Sigmoid colon (tissue), 7 donors: ENCODE measurements around the gene SPG7. TPM values are rescaled to one million over a fixed set of nuclear protein-coding genes. Genes with fewer than 3 reads are reported as not detected.
A peak's percentile ranks its signal among the peaks of the same experiment; 100 is the strongest.

ENCODE experiments used
- DNase-seq: peaks from one replicate; pipeline ENCODE4 v3.0.0-alpha.2; 2019
- H3K27ac ChIP-seq, 4 donors: fragments of 200-600 bp; sonication (generic); one replicate each; pipeline ENCODE4 v1.5.1; 2016 to 2019; ENCODE audit warnings: mild to moderate bottlenecking in 1 of 4
- H3K27me3 ChIP-seq, 3 donors: fragments of 200-600 bp; sonication (generic); one replicate each; pipeline ENCODE4 v1.5.1; 2019; ENCODE audit warnings: mild to moderate bottlenecking in 1 of 3
- H3K36me3 ChIP-seq, 4 donors: fragments of 200-600 bp; sonication (generic); one replicate each; pipeline ENCODE4 v1.5.1; 2016 to 2019
- H3K4me1 ChIP-seq, 4 donors: fragments of 200-600 bp; sonication (generic); one replicate each; pipeline ENCODE4 v1.5.1; 2017 to 2019
- H3K4me3 ChIP-seq, 4 donors: fragments of 200-600 bp; sonication (generic); one replicate each; pipeline ENCODE4 v1.5.1; 2017 to 2019; ENCODE audit warnings: mild to moderate bottlenecking in 2 of 4, moderate library complexity in 1 of 4
- H3K9me3 ChIP-seq, 4 donors: fragments of 200-600 bp in 3 of 4; sonication (generic) in 3 of 4; one replicate each; pipeline versions ENCODE4 v1.5.1 to v1.6.1; 2013 to 2019
- CTCF ChIP-seq, 4 experiments: fragments of 450-650 bp in 3 of 4; fragments of 200-600 bp in 1 of 4; IDR thresholded peaks; one replicate each; pipeline ENCODE4 v1.5.1; 2016 to 2019; ENCODE audit warnings: antibody characterized with exemption in 4 of 4, mild to moderate bottlenecking in 3 of 4, moderate library complexity in 2 of 4
- EP300 ChIP-seq, 4 donors: sonication (generic); formaldehyde crosslinking; IDR thresholded peaks; one replicate each; pipeline ENCODE4 v1.6.1; 2017; ENCODE audit warnings: antibody characterized with exemption in 4 of 4
- POLR2A ChIP-seq, 2 donors: fragments of 450-650 bp; IDR thresholded peaks; one replicate each; pipeline ENCODE4 v1.6.1; 2016; ENCODE audit warnings: antibody characterized with exemption in 2 of 2, mild to moderate bottlenecking in 2 of 2, moderate library complexity in 2 of 2
- POLR2AphosphoS5 ChIP-seq, 4 donors: sonication (generic); formaldehyde crosslinking; IDR thresholded peaks; one replicate each; pipeline ENCODE4 v1.6.1; 2017; ENCODE audit warnings: antibody characterized with exemption in 4 of 4
- WGBS, 2 donors: extraction: QIAGEN DNeasy Blood & Tissue Kit; methylation state at CpG; one replicate each; pipeline ENCODE4 v1.1.7; 2013; 5-methylcytosine and 5-hydroxymethylcytosine counted together
- intact Hi-C: fragments of 100-400 bp; cut with DNase I; formaldehyde crosslinking; loops from one replicate; pipeline ENCODE4 v1.15.1; 2023
- polyA plus RNA-seq, 3 donors: library from polyadenylated mRNA; stranded (reverse); fragments of 200-250 nt; gene quantifications; one replicate each; pipeline ENCODE4 v1.2.3, GENCODE V29; 2013
- total RNA-seq, 4 donors: library from RNA; depleted of rRNA; stranded (reverse); fragments of >200 nt; gene quantifications; one replicate each; pipeline ENCODE4 v1.1.0, GENCODE V29; 2016
- donor health status: healthy with polysubstance abuse.
- donor health status: Bipolar disorder and iron deficiency.
- donor health status: healthy.

SPG7 gene
- total and polyA plus RNA-seq, 7 donors: 27.7 to 211 (median 75.3) TPM

GRCh38 chr16:89478576-89479221, 29.5 kb upstream of the SPG7 start:
- 83 to 91% methylated on average over 14 of the region's 14 CpGs for WGBS, 2 donors
- Histone ChIP-seq H3K9me3 (no peaks in the 10 kb centered on the region), H3K4me1 (peaks cover 0 to 69% (median 51%) of the 10 kb centered on the region in 4 donors), H3K27ac (no peak overlapping the region), H3K36me3 (no peaks in the 10 kb centered on the region), H3K27me3 (no peaks in the 10 kb centered on the region), H3K4me3 (no peak overlapping the region)
- DNase-seq: no peak
- no peak for TF ChIP-seq CTCF (IDR thresholded peaks at IDR 0.05)
- TF ChIP-seq EP300 (IDR thresholded peaks at IDR 0.05): no peak
- no peak for TF ChIP-seq POLR2A (IDR thresholded peaks at IDR 0.05)
- TF ChIP-seq POLR2AphosphoS5 (IDR thresholded peaks at IDR 0.05): no peak
- intact Hi-C loops: no loop called here

- WGBS, 2 donors: 89 to 93% methylated on average over 13 of the region's 13 CpGs
- Histone ChIP-seq H3K27ac (peak overlapping the region in 1 of 4 donors; percentile 27), H3K27me3 (no peaks in the 10 kb centered on the region), H3K4me1 (peaks cover 0 to 85% (median 73%) of the 10 kb centered on the region in 4 donors), H3K36me3 (no peaks in the 10 kb centered on the region), H3K9me3 (no peaks in the 10 kb centered on the region), H3K4me3 (no peak overlapping the region)
- no peak for DNase-seq
- TF ChIP-seq POLR2AphosphoS5 (IDR thresholded peaks at IDR 0.05): no peak
- no peak for TF ChIP-seq CTCF (IDR thresholded peaks at IDR 0.05)
- no peak for TF ChIP-seq EP300 (IDR thresholded peaks at IDR 0.05)
- TF ChIP-seq POLR2A (IDR thresholded peaks at IDR 0.05): no peak
- intact Hi-C loops: loop anchor here (5.0 kb wide), 1 partner anchor 139 kb away; no protein-coding TSS in a partner anchor
Measured at GRCh38 chr16:89481356-89481955, 26.7 kb upstream of the SPG7 start.

- H3K36me3 ChIP-seq: no peaks in the 10 kb centered on the region
- no peak overlapping the region for H3K4me3 ChIP-seq
- peaks cover 0 to 85% (median 74%) of the 10 kb centered on the region in 4 donors for H3K4me1 ChIP-seq
- 13 to 56% methylated on average over 14 of the region's 14 CpGs for WGBS, 2 donors
- no peaks in the 10 kb centered on the region for H3K9me3 ChIP-seq
- no peak for DNase-seq
- TF ChIP-seq CTCF (IDR thresholded peaks at IDR 0.05) (no peak), POLR2A (IDR thresholded peaks at IDR 0.05) (no peak), POLR2AphosphoS5 (IDR thresholded peaks at IDR 0.05) (no peak), EP300 (IDR thresholded peaks at IDR 0.05) (no peak)
- H3K27me3 ChIP-seq: no peaks in the 10 kb centered on the region
- intact Hi-C loops: loop anchor here (5.0 kb wide), 1 partner anchor 140 kb away; no protein-coding TSS in a partner anchor
- peak overlapping the region in 2 of 4 donors; percentile 27 to 39 for H3K27ac ChIP-seq
Measured at GRCh38 chr16:89482150-89482816, 25.9 kb upstream of the SPG7 start.

- H3K27ac ChIP-seq: peak overlapping the region in 2 of 4 donors; percentile 27 to 39
- H3K4me1 ChIP-seq: peaks cover 0 to 84% (median 76%) of the 10 kb centered on the region in 4 donors
- H3K9me3 ChIP-seq: no peaks in the 10 kb centered on the region
- TF ChIP-seq POLR2A (IDR thresholded peaks at IDR 0.05) (no peak), CTCF (IDR thresholded peaks at IDR 0.05) (no peak), POLR2AphosphoS5 (IDR thresholded peaks at IDR 0.05) (no peak), EP300 (IDR thresholded peaks at IDR 0.05) (no peak)
- H3K4me3 ChIP-seq: no peak overlapping the region
- intact Hi-C loops: loop anchor here (5.0 kb wide), 1 partner anchor 141 kb away; no protein-coding TSS in a partner anchor
- 15 to 60% methylated on average over 5 of the region's 5 CpGs for WGBS, 2 donors
- no peaks in the 10 kb centered on the region for H3K36me3 ChIP-seq
- DNase-seq: no peak
- H3K27me3 ChIP-seq: no peaks in the 10 kb centered on the region
Measured at GRCh38 chr16:89482817-89483205, 25.4 kb upstream of the SPG7 start.
